HPDE6-E6E7 (cell line): Measurements from ENCODE around the gene TANGO2.
A peak's percentile ranks its signal among the peaks of the same experiment; 100 is the strongest.

Source experiments
- DNase-seq: peaks from one replicate; pipeline ENCODE4 v3.0.0; 2011; ENCODE audit warnings: missing footprints; ENCODE audit errors: extremely low spot score

TANGO2 gene

GRCh38 chr22:19983741-19984140, 37.2 kb upstream of the TANGO2 start:
- DNase-seq = no peak

GRCh38 chr22:19984201-19984753, 36.6 kb upstream of the TANGO2 start:
- peak; percentile 93 for DNase-seq

- DNase-seq = no peak
Measured at GRCh38 chr22:19984851-19985811, 35.8 kb upstream of the TANGO2 start.

GRCh38 chr22:19986011-19986409, 34.9 kb upstream of the TANGO2 start:
- DNase-seq = no peak

GRCh38 chr22:19986410-19987341, 34.2 kb upstream of the TANGO2 start:
- DNase-seq = peak; percentile 83

- no peak for DNase-seq
Measured at GRCh38 chr22:19987394-19988306, 33.3 kb upstream of the TANGO2 start.

- DNase-seq = no peak
Measured at GRCh38 chr22:19988331-19988808, 32.5 kb upstream of the TANGO2 start.

- no peak for DNase-seq
Measured at GRCh38 chr22:19988965-19989724, 31.8 kb upstream of the TANGO2 start.

- no peak for DNase-seq
Measured at GRCh38 chr22:19989725-19990067, 31.2 kb upstream of the TANGO2 start.

GRCh38 chr22:19990188-19990587, 30.7 kb upstream of the TANGO2 start:
- DNase-seq = no peak

GRCh38 chr22:19990609-19991394, 30.1 kb upstream of the TANGO2 start:
- DNase-seq = no peak

GRCh38 chr22:19991395-19991644, 29.6 kb upstream of the TANGO2 start:
- no peak for DNase-seq

- no peak for DNase-seq
Measured at GRCh38 chr22:19991645-19992451, 29.1 kb upstream of the TANGO2 start.

- no peak for DNase-seq
Measured at GRCh38 chr22:19992481-19992911, 28.4 kb upstream of the TANGO2 start.

GRCh38 chr22:19992921-19993355, 28.0 kb upstream of the TANGO2 start:
- no peak for DNase-seq

GRCh38 chr22:19993926-19994325, 27.0 kb upstream of the TANGO2 start:
- DNase-seq = no peak

- no peak for DNase-seq
Measured at GRCh38 chr22:19994851-19995610, 25.9 kb upstream of the TANGO2 start.
